Mucosa of stomach (tissue), 1 donor: ENCODE data around the gene ROM1.
"Not testable (repeated sequence)": the region's sequence is repeated elsewhere in the genome, so short reads cannot be mapped to it uniquely, and the experiment has no call there.

Source experiments
- H3K27me3 ChIP-seq: one replicate; pipeline ENCODE4 v1.7.0; 2013; ENCODE audit warnings: mild to moderate bottlenecking, low read length; ENCODE audit not compliant: control insufficient read depth, insufficient read depth
- H3K36me3 ChIP-seq: one replicate; pipeline ENCODE4 v1.7.0; 2013; ENCODE audit warnings: low read length; ENCODE audit not compliant: control insufficient read depth, insufficient read depth
- H3K4me1 ChIP-seq: one replicate; pipeline ENCODE4 v1.7.0; 2013; ENCODE audit warnings: mild to moderate bottlenecking, low read length; ENCODE audit not compliant: control insufficient read depth, insufficient read depth
- H3K4me3 ChIP-seq: one replicate; pipeline ENCODE4 v1.7.0; 2013; ENCODE audit warnings: low read length
- H3K9ac ChIP-seq: one replicate; pipeline ENCODE4 v1.7.0; 2013; ENCODE audit warnings: mild to moderate bottlenecking, low read length, moderate library complexity
- H3K9me3 ChIP-seq: one replicate; pipeline ENCODE4 v1.7.0; 2013; ENCODE audit warnings: mild to moderate bottlenecking, low read length, moderate library complexity; ENCODE audit not compliant: control insufficient read depth
- donor health status: Pancreatic carcinoma.

Gene ROM1, protein sequence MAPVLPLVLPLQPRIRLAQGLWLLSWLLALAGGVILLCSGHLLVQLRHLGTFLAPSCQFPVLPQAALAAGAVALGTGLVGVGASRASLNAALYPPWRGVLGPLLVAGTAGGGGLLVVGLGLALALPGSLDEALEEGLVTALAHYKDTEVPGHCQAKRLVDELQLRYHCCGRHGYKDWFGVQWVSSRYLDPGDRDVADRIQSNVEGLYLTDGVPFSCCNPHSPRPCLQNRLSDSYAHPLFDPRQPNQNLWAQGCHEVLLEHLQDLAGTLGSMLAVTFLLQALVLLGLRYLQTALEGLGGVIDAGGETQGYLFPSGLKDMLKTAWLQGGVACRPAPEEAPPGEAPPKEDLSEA

DNA sequence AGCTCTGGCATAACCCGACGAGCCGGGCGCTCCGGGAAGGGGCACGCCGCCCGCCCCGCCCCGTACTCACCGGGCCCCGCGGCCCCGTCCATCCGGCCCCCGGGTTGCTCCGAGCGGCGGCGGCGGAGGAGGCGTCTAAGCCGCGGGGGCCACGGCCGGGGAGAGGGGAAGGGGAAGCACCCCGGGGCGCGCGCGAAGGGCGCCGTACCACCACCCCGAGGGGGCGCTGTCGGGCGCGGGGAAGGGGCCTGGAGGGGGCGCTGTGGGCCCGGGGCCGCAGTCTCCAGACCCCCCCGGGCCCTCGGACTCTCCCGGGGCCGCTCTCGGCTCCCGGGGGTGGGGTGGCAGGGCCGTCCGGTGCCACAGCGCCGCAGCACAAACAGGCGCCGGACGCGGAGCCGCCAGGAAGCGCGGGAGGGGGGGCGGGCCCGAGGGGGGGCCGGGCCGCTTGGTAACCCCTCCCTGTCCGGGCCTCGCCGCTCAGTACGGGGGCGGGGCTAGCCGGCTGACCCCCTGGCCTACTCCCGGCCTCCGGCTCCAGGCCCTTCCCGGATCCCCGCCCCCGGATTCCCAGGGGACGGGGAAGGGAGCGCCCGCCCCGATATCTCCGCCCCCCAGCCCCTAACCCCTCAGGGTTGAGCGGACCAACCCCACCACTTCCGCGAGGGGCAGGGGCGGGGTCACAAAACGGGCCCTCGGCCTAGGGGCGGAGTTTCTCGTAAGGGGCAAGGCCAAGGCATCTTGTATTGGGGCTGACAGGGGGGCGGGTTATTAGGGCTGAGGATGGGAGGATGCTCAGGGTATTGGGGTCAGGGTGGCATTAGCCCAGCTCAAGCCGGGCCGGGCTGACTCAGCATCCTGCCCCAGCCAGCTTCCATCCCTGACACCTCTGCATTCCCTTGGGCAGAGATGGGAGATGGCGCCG, at the start of gene ROM1, which contains the start of gene EML3:
TSS of gene ROM1 (plus strand) at position 892 of the 925 bp plus-strand sequence. CDS start at position 917, 25 bp downstream.
TSS of gene EML3 (minus strand) at position 410 of the 925 bp plus-strand sequence. CDS start at position 92, 318 bp downstream.
- Histone ChIP-seq H3K4me3 (peak within 1 kb of the TSS; percentile 73), H3K36me3 (no peaks in the 10 kb centered on the region), H3K27me3 (no peaks in the 10 kb centered on the region), H3K9me3 (no peaks in the 10 kb centered on the region), H3K4me1 (peaks cover 32% of the 10 kb centered on the region), H3K9ac (peak within 1 kb of the TSS; percentile 86)

DNA sequence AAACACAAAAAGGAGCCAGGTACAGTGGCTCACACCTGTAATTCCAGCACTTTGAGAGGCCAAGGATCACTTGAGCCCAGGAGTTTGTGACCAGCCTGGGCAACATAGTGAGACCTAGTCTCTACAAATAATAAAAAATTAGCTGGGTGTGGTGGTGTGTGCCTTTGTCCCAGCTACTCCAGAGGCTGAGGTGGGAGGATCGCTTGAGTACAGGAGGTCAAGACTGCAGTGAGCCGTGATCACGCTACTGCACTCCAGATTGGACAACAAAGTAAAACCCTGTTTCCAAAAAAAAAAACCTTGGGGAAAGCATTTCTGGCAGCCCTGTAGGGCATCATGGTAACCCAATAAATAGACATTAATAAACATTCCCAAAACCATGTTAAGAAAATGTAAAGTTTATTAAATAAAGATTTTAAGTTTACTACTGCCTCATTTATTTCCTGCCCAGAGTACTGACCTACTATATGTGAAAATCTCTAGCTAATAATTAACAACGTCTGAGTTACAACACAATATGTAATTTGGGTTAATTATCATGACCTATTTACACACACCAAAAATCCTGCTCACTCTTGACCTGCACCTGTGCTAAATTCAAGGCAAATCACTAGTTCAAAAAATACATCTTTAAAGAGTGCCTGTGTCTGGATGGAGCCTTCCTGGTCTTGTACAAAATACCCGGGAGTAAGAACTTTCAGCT, 47.8 kb upstream of the ROM1 start:
- Histone ChIP-seq H3K4me3 (no peak overlapping the region), H3K9ac (no peak overlapping the region), H3K9me3 (no peaks in the 10 kb centered on the region), H3K27me3 (no peaks in the 10 kb centered on the region), H3K36me3 (peaks cover 5% of the 10 kb centered on the region), H3K4me1 (peaks cover 15% of the 10 kb centered on the region)

DNA sequence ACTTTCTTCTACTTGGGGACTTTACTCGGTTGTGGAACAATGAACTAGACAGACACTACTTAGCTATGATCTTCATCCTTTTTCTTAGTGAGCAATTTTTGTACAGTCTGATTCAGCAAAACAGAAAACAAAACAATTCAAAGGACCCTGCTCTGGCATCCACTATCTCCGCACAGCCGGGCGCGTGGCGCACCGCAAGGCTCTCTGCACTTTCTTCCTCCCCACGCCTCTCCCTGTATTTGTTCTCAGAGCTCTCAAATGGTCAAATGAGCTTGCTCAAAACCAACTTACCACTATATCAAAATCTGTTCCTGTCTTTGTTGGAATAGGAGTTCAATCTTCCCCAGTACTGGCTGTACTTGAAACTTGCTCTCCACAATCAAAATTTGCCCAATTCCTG, 46.8 kb upstream of the ROM1 start:
- peaks cover 5% of the 10 kb centered on the region for H3K36me3 ChIP-seq

DNA sequence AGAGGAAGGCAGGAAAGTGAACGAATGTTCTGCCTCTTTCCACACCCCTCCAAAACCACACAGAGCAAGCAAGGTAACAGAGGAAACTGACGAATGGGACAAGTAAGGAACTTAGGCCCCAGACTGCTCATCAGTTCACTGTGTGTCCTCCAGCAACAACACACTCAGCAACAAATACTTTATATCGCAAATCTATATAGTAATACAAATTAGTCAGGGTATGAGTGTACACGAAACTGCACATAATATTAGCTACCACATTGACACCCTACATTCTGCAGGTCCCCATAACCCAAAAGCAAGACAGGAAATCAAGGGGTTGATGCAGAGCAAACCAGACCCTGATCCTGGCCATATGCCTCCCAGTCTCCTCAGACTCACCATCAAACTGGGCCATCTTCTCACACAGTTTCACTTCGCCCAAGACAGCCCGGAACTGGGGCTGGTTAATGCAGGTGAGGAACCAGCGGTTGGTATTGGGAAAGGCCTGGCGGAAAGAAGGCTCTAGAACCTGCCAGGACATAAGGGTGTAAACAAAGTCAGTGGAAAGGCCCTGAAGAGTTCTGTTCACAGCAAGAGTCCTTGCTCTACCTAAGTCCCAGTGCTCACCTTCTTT, 45.9 kb upstream of the ROM1 start:
- no peak overlapping the region for H3K9ac ChIP-seq
- peaks cover 5% of the 10 kb centered on the region for H3K36me3 ChIP-seq
- no peaks in the 10 kb centered on the region for H3K9me3 ChIP-seq
- no peak overlapping the region for H3K4me3 ChIP-seq
- peaks cover 6% of the 10 kb centered on the region for H3K4me1 ChIP-seq
- no peaks in the 10 kb centered on the region for H3K27me3 ChIP-seq

More for the DNA sequence above, 46.8 kb upstream of the ROM1 start:
- Histone ChIP-seq H3K4me1 (peaks cover 5% of the 10 kb centered on the region), H3K9ac (no peak overlapping the region), H3K27me3 (no peaks in the 10 kb centered on the region), H3K9me3 (no peaks in the 10 kb centered on the region), H3K4me3 (no peak overlapping the region)

DNA sequence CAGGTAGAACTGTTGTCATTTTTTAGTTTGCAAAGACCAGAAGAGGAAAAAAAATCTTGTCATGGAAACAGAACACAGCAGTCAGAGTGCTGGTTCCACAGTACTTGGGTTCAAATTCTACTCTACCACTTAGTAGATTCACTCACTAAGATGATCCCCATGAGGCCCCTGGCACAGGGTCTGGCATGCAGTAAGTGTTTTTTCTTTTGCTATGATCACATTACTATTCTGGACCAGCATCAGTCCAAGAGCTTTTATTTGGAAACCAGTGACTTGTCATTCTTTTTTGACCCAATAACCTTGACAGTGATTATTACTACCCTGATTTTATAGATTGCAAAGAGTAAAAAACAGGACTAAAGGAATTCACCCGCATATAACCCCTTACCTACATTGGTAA, 43.4 kb upstream of the ROM1 start:
- H3K4me1 ChIP-seq: peaks cover 14% of the 10 kb centered on the region
- no peak overlapping the region for H3K4me3 ChIP-seq
- no peaks in the 10 kb centered on the region for H3K9me3 ChIP-seq
- no peak overlapping the region for H3K9ac ChIP-seq
- H3K27me3 ChIP-seq: no peaks in the 10 kb centered on the region
- peaks cover 5% of the 10 kb centered on the region for H3K36me3 ChIP-seq

DNA sequence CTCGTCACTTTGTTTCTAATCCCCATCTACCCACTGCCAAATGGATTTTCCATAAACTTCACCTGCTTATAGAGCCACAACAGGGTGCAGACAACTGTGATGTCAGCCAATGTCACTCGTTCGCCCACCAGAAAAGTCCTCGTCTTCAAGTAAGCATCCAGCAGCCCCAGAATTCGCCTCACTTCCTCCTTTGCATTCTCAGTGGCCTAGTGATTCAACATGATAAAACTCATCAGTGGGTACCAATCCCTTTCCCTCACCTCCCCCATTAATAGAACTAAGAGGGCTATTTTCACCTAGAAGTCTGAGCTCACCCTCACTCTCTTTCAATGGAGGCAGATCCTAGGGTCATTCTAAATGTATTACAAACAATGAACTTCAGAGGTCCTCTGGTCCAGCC, 42.2 kb upstream of the ROM1 start:
- not testable (repeated sequence) for H3K27me3 ChIP-seq, H3K4me3 ChIP-seq, H3K9ac ChIP-seq, H3K36me3 ChIP-seq, H3K9me3 ChIP-seq
- peaks cover 21% of the 10 kb centered on the region for H3K4me1 ChIP-seq

DNA sequence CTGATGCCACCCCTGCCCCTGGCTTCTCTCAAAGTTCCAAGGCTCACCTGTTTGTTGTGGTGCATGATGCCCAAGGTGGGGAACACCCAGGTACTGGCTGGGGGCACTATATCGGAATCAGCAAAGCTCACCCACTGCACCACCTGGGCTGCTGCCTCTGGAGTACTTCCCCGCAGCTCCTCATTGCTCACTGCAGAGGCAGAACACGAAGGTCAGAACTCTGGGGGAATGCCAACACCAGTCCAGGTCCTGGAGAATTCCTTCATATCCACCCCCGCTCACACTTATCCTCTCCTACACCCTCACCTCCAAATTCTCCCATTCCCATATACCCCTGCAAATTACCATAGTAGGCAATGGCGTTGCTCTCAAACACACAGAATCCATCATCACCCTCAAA, 41.6 kb upstream of the ROM1 start:
- not testable (repeated sequence) for H3K36me3 ChIP-seq, H3K27me3 ChIP-seq, H3K9me3 ChIP-seq, H3K9ac ChIP-seq, H3K4me3 ChIP-seq
- H3K4me1 ChIP-seq: peaks cover 27% of the 10 kb centered on the region

DNA sequence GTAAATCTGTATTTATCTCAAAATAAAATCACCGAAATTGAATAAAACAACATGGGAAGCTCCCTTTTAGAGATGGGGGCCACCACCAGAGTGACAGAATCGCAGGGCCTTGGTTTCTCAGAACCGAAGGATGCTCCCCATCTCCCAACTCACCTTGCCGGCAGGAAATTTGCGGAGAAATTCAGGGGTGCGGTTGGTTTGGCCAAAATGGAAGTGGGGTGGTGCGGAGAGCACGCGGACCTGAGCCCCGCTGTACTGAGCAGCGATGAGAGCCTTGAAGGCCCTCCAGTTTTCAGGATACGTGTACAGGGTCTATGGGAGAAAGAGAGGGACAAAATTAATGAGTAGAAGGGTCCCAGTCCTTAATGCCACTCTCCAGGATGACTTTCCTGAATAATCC, 40.6 kb upstream of the ROM1 start:
- H3K36me3 ChIP-seq: no peaks in the 10 kb centered on the region
- H3K9ac ChIP-seq: peak overlapping the region; percentile 89
- no peaks in the 10 kb centered on the region for H3K27me3 ChIP-seq
- H3K4me3 ChIP-seq: peak overlapping the region; percentile 97
- no peaks in the 10 kb centered on the region for H3K9me3 ChIP-seq
- peaks cover 37% of the 10 kb centered on the region for H3K4me1 ChIP-seq

DNA sequence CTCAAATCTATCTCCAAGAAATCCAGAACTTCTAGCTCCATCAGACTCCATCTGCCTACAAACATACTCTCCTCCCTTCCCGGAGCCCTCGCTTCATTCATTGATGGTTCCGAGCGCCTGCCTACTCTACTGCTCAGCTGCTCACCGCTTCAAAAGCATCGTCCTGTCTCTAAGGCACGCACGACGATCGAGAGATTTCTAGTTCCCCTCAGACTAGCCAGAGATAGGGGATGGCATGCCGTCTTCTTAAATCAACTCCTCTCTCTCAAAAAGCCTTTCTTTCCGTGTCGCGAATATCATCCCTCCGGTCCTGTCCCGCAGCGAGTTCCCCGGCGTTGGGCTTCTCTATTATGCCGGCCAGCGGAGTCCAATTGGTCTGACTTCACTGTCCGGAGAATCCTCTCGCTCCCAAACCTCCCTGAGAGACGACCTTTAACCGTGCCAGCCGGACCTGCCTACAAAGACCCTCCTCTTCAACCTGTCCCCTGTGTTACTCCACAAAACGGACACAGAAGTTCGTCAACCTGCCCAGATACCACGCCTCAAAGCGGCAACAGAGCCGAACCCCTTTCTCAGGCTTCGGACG, 40.0 kb upstream of the ROM1 start:
- Histone ChIP-seq H3K4me3 (peak overlapping the region; percentile 97), H3K9ac (peak overlapping the region; percentile 89), H3K9me3 (no peaks in the 10 kb centered on the region), H3K36me3 (no peaks in the 10 kb centered on the region), H3K27me3 (no peaks in the 10 kb centered on the region), H3K4me1 (peaks cover 38% of the 10 kb centered on the region)

DNA sequence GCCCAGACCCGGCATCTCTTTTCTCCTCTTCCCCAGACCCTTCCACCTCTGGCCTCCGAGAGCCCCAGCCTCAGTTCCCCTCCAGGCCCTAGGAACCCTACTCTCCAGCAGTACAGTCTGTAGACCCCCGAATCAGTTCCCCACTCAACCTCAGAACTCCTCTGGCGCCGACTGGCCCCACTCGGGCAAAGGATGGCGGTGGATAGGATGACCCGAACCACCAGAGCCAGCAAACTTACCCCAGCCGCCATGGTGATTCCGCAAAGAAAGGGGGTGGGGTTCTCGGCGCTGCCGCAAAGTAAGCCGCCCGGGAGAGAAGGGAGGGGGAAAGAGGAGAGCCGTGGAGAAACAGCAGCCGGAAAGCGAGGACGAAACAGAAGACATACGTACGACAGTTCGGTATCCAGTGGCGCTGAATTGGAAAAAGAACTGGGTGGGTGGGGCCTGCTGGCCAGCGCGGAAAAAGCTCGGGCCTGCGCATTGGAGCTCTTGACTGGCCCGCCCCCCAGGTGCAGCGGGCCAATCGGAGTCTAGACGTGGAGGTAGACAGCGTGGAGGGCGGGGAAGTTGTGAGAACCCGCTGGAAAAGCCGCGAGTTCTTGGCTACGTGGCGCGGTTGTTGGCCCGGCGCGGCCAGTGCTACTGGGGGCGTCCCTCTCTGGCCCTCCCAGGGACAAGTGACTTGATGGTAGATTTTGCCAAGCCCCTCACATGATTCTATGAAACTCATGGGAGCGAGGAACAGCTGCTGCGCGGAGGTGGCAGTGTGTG, 39.3 kb upstream of the ROM1 start, which contains the start of gene EEF1G:
TSS of gene EEF1G (minus strand) at position 300 of the 771 bp plus-strand sequence. CDS start at position 251, 49 bp downstream.
- H3K9me3 ChIP-seq: no peaks in the 10 kb centered on the region
- no peaks in the 10 kb centered on the region for H3K27me3 ChIP-seq
- H3K36me3 ChIP-seq: peaks cover 4% of the 10 kb centered on the region
- H3K9ac ChIP-seq: peak within 1 kb of the TSS; percentile 89
- H3K4me3 ChIP-seq: peak within 1 kb of the TSS; percentile 97
- peaks cover 38% of the 10 kb centered on the region for H3K4me1 ChIP-seq
